Cortex of kidney (tissue), 1 donor: ENCODE results near the gene SPDYE1.
A peak's percentile ranks its signal among the peaks of the same experiment; 100 is the strongest.

Source experiments
- DNase-seq: peaks from one replicate; lab custom pipeline; 2025; lab: John Stamatoyannopoulos, UW

SPDYE1 gene

GRCh38 chr7:44044315-44045225, 46.9 kb downstream of the SPDYE1 start, which contains the start of gene DBNL:
TSS of gene DBNL (plus strand) at chr7:44044702. CDS start at chr7:44044738, 36 bp downstream.
- DNase-seq, result peak; percentile 65

GRCh38 chr7:44045226-44046014, 47.7 kb downstream of the SPDYE1 start:
- DNase-seq, result no peak

- DNase-seq, result no peak
Measured at GRCh38 chr7:44046321-44047061, 48.8 kb downstream of the SPDYE1 start.

GRCh38 chr7:44048031-44048795, 50.5 kb downstream of the SPDYE1 start:
- DNase-seq, result no peak

DNA sequence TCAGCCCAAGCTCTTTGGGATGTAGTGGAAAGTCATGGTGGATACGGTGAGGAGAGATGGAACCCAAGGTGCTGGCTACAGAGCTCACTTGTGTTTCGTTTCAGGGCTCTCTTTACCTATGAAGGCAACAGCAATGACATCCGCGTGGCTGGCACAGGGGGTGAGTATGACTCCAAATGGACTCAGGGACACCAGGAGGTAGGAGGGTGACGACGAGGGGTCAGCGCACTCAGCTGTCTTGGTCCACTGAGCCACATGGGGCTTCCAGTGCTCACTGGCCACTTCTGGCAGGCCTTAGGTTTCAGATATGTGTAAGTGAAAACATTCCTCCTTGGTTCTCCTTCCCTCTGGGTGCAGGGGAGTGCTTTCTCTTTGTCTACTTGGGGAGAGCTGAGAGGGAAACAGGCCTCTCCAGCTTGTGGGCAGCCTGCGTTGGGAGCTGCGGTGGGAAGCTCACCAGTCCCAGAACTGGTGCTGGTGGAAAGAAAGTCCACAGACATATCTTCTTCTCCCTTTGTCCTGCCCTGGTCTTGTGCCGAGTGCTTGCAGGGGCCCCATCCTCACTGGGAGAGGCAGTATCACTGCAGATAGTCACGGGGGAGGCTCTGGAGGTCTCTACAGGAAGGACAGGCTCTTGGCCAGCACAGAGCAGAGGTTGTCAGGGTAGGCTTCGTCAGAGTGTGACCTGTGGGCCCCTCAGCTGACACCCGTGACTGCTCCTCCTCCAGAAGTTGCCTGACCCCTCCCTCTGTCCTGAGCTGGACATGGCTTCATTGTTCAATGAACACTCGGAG, 52.6 kb downstream of the SPDYE1 start:
- no peak for DNase-seq

- no peak for DNase-seq
Measured at GRCh38 chr7:44050915-44051560, 53.3 kb downstream of the SPDYE1 start.

GRCh38 chr7:44051611-44052220, 54.0 kb downstream of the SPDYE1 start:
- no peak for DNase-seq

DNA sequence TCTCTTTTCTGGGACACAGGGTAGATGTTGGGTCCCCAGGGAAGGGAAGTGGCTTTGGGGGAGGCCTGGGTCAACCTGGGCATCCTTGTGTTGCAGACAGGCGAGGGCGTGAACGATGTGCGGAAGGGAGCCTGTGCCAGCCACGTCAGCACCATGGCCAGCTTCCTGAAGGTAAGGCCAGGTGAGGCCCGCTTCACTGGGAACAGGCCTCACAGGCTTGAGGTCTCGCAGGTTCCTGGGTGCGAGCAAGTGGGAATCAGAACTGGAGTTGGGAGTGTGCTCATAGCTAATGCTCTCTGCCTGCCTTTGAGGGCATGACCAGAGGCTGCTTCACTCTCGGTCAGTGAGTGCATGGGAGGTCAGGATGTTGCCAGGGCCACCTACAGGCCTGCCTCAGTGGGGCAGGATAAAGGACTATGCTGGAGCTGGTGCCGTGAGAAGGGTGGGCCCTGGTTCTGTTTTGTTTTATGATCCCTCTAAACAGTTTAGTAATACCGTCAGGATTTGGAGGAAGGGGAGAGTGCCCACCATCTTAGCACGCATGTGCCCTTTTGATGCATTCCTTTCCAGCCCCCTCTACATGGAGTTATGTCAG, 55.2 kb downstream of the SPDYE1 start:
- DNase-seq, result no peak

DNA sequence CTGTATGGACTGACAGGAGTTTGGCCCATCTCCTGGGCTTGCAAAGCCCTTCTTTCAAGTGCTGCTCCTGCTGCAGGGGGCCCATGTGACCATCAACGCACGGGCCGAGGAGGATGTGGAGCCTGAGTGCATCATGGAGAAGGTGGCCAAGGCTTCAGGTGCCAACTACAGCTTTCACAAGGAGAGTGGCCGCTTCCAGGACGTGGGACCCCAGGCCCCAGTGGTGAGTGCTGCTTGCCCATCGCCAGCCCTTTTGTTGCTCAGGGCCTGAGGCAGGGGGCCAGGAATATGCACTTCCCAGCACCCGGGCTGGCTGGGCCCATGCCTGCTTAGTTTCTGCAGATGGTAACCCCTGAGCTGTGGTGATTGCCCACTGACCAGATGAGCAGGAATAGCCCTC, 59.0 kb downstream of the SPDYE1 start:
- no peak for DNase-seq

GRCh38 chr7:44057181-44057848, 59.6 kb downstream of the SPDYE1 start:
- DNase-seq, result no peak

DNA sequence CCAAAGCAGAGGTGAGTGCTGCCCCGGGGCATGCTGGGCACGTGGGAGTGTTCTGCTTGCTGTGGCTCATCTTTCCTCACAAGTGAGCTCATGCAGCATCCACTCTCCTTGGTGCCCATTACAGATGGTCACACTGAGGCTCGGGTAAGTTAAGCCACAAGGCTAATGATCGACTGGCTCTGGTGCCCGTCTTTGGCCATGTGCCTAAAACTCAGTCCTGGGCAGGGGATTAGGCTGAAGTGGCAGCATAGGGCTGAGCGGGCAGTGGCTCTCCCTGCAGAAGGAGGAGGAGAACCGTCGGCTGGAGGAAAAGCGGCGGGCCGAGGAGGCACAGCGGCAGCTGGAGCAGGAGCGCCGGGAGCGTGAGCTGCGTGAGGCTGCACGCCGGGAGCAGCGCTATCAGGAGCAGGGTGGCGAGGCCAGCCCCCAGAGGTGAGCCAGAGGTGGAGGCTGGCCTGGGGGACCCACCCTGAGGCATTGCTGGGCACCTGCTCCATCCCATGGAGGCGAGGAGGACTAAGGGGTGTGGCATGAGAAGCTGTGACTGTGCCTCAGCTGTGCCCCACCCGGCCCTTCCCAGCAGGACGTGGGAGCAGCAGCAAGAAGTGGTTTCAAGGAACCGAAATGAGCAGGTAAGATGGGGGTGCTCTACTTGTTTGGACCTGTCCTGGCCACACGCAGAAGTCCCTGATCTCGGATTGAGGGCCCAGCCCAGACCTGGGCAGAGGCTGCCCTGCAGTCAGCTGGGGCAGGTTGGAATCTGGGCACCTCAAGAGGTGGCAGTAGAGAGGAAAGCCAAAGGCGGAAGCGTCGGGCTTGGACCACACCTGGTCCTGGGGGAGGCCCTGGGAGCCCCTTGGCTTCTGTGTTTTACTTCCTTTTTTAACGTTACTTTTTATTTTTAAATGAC, 60.4 kb downstream of the SPDYE1 start:
- DNase-seq, result no peak

DNA sequence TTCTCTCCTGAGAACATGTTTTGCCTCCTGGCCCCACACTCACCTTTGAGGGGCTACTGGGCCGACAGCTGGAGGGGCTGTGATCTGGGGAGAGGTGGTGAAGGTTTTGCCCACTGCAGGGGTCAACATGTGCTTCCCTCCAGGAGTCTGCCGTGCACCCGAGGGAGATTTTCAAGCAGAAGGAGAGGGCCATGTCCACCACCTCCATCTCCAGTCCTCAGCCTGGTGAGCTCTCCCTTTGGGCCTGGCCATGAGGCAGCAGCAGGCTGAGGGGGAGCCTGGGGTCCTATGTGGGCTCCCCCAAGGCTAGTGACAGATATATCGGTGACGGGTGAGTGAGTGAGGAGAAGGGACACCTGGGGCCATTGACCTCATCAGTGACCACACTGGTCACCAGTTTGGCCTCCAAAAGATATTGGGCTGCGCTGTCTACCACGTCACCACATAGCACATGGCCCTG, 61.1 kb downstream of the SPDYE1 start:
- DNase-seq, result no peak

DNA sequence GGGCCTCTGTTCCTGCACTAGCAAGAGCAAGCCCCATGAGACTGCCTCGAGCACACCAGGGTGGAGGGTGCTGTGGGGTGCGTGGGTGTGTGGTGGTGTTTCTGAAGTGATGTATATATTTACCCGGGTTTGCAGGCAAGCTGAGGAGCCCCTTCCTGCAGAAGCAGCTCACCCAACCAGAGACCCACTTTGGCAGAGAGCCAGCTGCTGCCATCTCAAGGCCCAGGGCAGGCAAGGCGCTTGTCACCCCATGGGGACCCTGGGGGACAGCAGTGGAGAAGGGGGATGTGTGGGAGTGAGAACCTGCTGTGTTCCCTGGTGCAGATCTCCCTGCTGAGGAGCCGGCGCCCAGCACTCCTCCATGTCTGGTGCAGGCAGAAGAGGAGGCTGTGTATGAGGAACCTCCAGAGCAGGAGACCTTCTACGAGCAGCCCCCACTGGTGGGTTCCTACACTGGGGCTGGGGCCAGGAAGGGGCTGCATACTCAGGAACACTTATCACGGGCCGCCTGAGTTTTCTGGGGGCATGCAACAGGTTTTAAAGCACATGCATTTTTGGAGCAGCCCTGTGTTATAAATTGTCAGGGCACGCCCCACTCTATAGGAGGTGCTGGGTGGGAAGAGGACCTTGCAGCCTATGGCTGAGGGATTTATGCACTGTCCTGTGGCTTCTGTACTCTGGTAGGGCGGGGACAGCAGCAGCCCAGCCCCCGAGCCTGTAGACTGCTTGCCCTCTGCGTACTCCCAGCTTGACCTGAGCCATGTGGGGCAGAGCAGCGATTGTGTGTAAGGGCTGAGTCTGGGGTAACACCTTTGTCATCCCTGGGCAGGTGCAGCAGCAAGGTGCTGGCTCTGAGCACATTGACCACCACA, 61.8 kb downstream of the SPDYE1 start:
- DNase-seq, result no peak
